AG04450 (cell line): ENCODE results near the gene MICA. TPM values are rescaled to one million over a fixed set of nuclear protein-coding genes. Genes with fewer than 3 reads are reported as not detected.

ENCODE experiments used
- CTCF ChIA-PET: fragments of 300-600, 350-600 bp; formaldehyde crosslinking; extraction: SDS; loops from one replicate; lab custom pipeline; 2022; ENCODE audit warnings: antibody characterized with exemption, inconsistent platforms; lab: Charles Lee
- POLR2A ChIA-PET: fragments of 350-600 bp; formaldehyde crosslinking; extraction: SDS; loops from one replicate; lab custom pipeline; 2021; ENCODE audit warnings: antibody characterized with exemption, inconsistent platforms; lab: Yijun Ruan, JAX
- DNase-seq: peaks from one replicate; pipeline ENCODE4 v3.0.0-alpha.2; 2011; ENCODE audit warnings: low read depth, low spot score
- H3K27ac ChIP-seq: one replicate; pipeline ENCODE4 v1.5.1; 2012; ENCODE audit warnings: low read depth, low read length, control low read depth
- H3K27me3 ChIP-seq: one replicate; pipeline ENCODE4 v1.6.0; 2012; ENCODE audit warnings: low read length; ENCODE audit not compliant: control insufficient read depth, insufficient read depth
- H3K4me3 ChIP-seq: 2 replicates; pipeline ENCODE4 v1.5.1; 2011; ENCODE audit warnings: mild to moderate bottlenecking, low read depth, low read length, control low read depth
- H3K9me3 ChIP-seq: 2 replicates; pipeline ENCODE4 v1.5.1; 2012; ENCODE audit warnings: low read length; ENCODE audit not compliant: control insufficient read depth, insufficient read depth
- CTCF ChIP-seq: IDR thresholded peaks from 2 replicates; pipeline ENCODE4 v1.5.1; 2011; ENCODE audit warnings: low read depth, low read length, control low read depth, inconsistent platforms
- polyA plus RNA-seq: library from polyadenylated mRNA; depleted of rRNA; stranded (reverse); fragments of >200 nt; gene quantifications from 2 replicates; pipeline ENCODE4 v1.2.3, GENCODE V29; 2011; rRNA removed
- small RNA-seq: library from RNA; depleted of rRNA; stranded (forward); fragments of <200 nt; gene quantifications from one replicate; pipeline ENCODE3, GENCODE V24; 2012; ENCODE audit warnings: low read depth; ENCODE audit not compliant: insufficient read length

MICA gene
- polyA plus RNA-seq, 1 experiment: 39.9 TPM

- no peaks in the 10 kb centered on the region; the same call in 1 of the 2 replicates for H3K9me3 ChIP-seq
- no peak for TF ChIP-seq CTCF
- no peak overlapping the region for H3K4me3 ChIP-seq
- peaks cover 26% of the 10 kb centered on the region for H3K27me3 ChIP-seq
- POLR2A ChIA-PET: no interaction called here
- CTCF ChIA-PET: no interaction called here
- DNase-seq: no peak
- H3K27ac ChIP-seq: no peak overlapping the region
Measured at GRCh38 chr6:31464252-31465184, 61.1 kb downstream of the MICA start.

Small RNA genes within 50 kb of the gene (small RNA-seq; reads per million reads assigned to genes)
- gene HLA-S: not detected
- not detected for gene MIR6891
- gene RF00019: not detected
- gene RNU6-283P: not detected

Other genes with a start within 250 kb of the MICA start
- 10.4 TPM in 2 replicates for gene CCHCR1, start 245.8 kb upstream of the MICA start, polyA plus RNA-seq
- gene TCF19, start 245.0 kb upstream of the MICA start, polyA plus RNA-seq: 3.4 and 4.2 TPM in 2 replicates
- not detected in 2 replicates for gene POU5F1, start 232.9 kb upstream of the MICA start, polyA plus RNA-seq
- gene HLA-C, start 131.5 kb upstream of the MICA start, polyA plus RNA-seq: 245 and 346 TPM in 2 replicates
- gene HLA-B, start 46.4 kb upstream of the MICA start, polyA plus RNA-seq: 418 and 513 TPM in 2 replicates
- gene MICB, start 94.5 kb downstream of the MICA start, polyA plus RNA-seq: 17.9 and 19.0 TPM in 2 replicates
- not detected in 2 replicates for gene MCCD1, start 125.4 kb downstream of the MICA start, polyA plus RNA-seq
- gene DDX39B, start 138.4 kb downstream of the MICA start, polyA plus RNA-seq: 434 and 480 TPM in 2 replicates
- gene ATP6V1G2, start 143.0 kb downstream of the MICA start, polyA plus RNA-seq: 12.5 and 14.6 TPM in 2 replicates
- 5.1 and 5.4 TPM in 2 replicates for gene NFKBIL1, start 144.0 kb downstream of the MICA start, polyA plus RNA-seq
- gene LTA, start 168.7 kb downstream of the MICA start, polyA plus RNA-seq: not detected in 2 replicates
- not detected in 2 replicates for gene TNF, start 172.0 kb downstream of the MICA start, polyA plus RNA-seq
- gene LTB, start 178.8 kb downstream of the MICA start, polyA plus RNA-seq: not detected in 2 replicates
- gene LST1, start 182.7 kb downstream of the MICA start, polyA plus RNA-seq: not detected in 2 replicates
- not detected in 2 replicates for gene NCR3, start 189.4 kb downstream of the MICA start, polyA plus RNA-seq
- gene AIF1, start 211.6 kb downstream of the MICA start, polyA plus RNA-seq: not detected in 2 replicates
- 24.8 and 30.7 TPM in 2 replicates for gene PRRC2A, start 217.1 kb downstream of the MICA start, polyA plus RNA-seq
- 58.2 and 68.7 TPM in 2 replicates for gene BAG6, start 249.1 kb downstream of the MICA start, polyA plus RNA-seq